Caki2 (cell line): ENCODE measurements around the gene LMNA. TPM values are rescaled to one million over a fixed set of nuclear protein-coding genes. Genes with fewer than 3 reads are reported as not detected.

ENCODE experiments used
- DNase-seq: peaks from one replicate; pipeline ENCODE4 v3.0.0-alpha.2; 2015; ENCODE audit warnings: low read depth
- in situ Hi-C: cut with HindIII; loops from 2 replicates; pipeline ENCODE4 v1.10.0; 2016; ENCODE audit warnings: low sequenced_read_pairs, low pct_unique_long_range_greater_than_20kb, mixed read lengths
- total RNA-seq: library from RNA; depleted of rRNA; stranded (reverse); fragments of >200 nt; shearing (Covaris generic); gene quantifications from 2 replicates; pipeline ENCODE4 v1.2.3, GENCODE V29; 2014; ENCODE audit warnings: low replicate concordance

Gene LMNA
- total RNA-seq, 1 experiment from 2014 or later: 652 TPM

DNA sequence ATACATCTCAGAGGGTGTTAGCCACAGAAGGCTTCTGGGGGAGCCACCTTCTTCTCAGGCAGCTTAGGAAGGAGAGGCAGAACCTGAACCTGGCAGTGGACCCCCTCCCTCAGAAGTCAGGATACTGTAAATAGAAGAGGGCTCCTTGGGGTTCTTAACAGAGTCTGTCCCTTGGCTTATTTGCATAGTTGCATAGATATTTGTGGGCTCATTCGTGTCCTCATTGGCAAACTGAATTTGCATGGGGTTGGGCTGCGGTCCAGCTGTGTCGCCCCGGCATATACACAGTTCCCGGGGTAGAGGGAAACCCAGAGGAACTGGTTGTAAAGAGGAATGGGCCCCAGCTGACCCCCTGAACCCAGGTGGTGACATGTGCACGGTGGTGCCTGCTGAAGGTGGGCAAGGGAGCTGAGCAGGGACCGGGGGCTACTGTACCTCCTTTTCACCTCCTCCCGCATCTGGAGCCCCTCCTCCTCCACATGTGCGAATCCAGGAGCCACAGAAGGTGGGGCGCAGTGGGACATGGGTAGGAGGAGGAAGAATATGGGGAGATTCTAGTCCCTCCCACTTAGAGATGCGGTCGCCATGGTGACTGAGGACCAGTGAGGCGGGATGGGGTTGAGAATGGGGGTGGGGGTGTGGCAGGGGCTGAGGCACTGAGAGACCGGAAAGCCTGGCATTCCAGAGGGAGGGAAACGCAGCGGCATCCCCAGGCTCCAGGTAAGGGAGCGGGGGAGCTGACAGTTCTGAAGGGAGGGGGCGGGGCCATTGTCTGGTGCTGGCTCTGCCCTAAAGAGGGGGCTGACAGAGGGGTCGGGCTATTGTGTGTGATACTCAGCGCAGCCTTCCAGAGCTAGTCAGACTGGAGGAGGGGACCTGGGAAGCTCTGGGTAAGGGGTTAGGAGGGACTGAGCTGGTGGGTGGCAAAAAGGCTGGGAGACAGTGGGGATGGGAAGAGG is 35.1 kb downstream of the LMNA start:
- in situ Hi-C loops: no loop called here
- no peak for DNase-seq

DNA sequence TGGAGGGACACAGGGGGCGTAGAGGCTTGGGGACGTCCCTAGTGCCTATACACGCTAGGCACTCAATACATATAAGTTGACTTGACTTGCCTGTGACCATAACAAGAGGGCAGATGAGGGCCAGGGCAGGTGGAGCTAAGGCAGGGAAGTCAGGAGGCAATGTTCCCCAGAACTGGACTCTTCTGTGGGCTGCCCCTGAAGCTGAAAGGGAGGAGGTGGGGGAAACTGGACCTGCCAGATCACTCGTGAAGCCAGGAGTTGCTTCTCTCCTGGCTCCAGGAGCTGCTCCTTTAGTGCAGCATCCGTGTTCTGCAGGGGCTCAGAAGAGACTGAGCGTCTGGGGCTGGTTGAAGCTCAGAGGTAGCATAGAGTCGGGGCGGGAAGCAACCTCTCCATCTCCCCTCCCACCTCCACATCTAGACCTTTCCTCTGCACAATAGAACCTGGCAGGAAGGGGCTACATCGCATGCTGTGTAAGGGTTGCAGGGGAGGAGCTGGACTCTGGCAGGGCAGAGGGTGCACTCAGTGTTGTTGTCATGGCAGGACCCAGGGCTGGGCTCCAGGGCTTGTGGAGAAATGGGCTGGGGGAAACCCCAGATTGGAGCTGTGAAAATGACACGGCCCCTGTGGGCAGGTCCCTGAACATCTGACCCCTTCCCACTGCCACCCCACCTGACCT is 36.0 kb downstream of the LMNA start:
- in situ Hi-C loops: no loop called here

GRCh38 chr1:156151093-156151688 is 36.7 kb downstream of the LMNA start:
- in situ Hi-C loops: no loop called here
- peak; percentile 40 for DNase-seq

More for the DNA sequence above, 36.0 kb downstream of the LMNA start:
- no peak for DNase-seq

GRCh38 chr1:156152628-156153027 is 38.1 kb downstream of the LMNA start:
- in situ Hi-C loops: no loop called here
- DNase-seq: peak; percentile 78

- in situ Hi-C loops: no loop called here
- DNase-seq: no peak
Observed at GRCh38 chr1:156153362-156153761, 38.9 kb downstream of the LMNA start, which contains the start of gene SEMA4A. SEMA4A (plus strand) TSS chr1:156153585; CDS start chr1:156154579, 994 bp downstream.

GRCh38 chr1:156154317-156154749 is 39.8 kb downstream of the LMNA start:
- in situ Hi-C loops: no loop called here
- no peak for DNase-seq

- in situ Hi-C loops: no loop called here
- DNase-seq: no peak
Observed at GRCh38 chr1:156155756-156156510, 41.4 kb downstream of the LMNA start.

GRCh38 chr1:156157506-156157905 is 43.0 kb downstream of the LMNA start:
- no peak for DNase-seq
- in situ Hi-C loops: no loop called here

DNA sequence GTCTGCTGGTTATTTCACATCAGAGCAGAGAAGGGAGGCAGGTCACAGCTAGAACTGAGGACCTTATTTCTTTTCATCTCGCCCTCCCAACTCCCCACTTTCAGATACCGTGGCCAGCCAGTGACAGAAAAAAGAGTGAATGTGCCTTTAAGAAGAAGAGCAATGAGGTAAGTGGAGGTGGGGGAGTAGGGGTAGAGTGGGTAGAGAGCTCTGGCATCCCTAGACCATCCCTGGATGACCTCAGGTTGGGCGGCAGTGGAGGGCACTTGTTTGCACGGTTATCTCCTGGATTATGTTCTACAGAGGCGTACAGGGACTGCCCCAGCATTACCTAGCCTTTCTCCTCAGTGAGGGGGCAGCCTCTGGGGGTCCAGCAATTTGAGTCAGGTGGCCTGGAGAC is 43.5 kb downstream of the LMNA start:
- in situ Hi-C loops: no loop called here
- DNase-seq: no peak

DNA sequence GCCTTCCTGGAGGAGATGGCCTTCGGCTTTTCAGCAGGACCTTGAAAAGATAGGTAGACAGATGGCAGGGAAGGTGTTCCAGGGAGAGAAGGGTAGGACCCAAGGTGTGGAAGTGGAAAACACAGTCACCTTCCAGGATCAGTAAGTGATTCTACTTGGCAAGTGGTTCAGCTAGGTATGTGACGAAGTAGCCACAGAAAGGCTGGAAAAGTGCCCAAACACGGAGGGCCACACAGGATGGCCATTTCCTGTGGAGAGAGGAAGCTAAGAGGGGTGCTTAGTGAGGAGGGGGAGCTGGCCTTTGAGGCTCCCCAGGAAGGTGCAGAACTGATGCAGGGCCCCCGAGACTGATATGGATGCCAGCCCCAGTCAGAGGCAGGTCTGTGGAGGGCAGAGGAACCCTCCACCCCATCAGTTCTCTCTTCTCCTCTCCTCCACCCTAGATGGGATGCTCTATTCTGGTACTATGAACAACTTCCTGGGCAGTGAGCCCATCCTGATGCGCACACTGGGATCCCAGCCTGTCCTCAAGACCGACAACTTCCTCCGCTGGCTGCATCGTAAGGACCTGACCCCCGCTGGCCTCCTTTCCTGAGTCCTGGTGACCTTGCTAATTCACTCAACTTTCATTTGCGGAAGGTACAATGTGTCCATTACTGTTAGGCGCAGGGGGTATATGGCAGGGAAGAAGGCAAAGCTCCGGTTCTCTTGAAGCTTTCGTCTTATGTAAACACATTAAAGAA is 45.7 kb downstream of the LMNA start:
- DNase-seq: no peak
- in situ Hi-C loops: no loop called here

- in situ Hi-C loops: no loop called here
- DNase-seq: peak; percentile 53
Observed at GRCh38 chr1:156160743-156161171, 46.2 kb downstream of the LMNA start.

DNA sequence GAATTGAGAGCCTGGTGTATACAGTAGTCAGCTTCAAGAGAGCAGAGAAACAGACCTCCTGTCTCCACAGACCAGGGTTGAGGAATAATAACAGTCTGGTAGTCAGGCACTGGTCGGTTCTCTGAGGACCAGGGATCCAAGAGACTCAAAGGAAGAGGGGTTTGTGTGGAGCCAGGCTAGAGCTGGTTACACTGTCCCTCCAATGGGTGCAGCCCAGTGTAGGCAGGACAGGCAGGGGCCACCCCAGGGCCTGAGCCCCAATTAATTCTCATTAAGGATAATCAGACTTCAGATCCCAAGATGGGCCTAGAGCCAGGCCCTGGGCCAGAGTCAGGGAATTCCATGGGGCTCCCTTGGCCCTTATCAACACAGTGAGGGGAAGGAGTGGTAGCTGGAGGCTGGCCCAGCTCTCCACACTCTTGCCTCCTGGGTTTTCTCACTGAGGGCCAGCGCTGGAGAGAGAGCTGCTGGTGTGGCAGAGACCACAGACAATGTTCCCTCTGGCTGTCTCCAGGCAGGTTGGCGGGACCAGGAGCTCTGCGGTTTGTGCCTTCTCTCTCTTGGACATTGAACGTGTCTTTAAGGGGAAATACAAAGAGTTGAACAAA is 48.0 kb downstream of the LMNA start:
- in situ Hi-C loops: no loop called here
- no peak for DNase-seq

- in situ Hi-C loops: no loop called here
- no peak for DNase-seq
Observed at GRCh38 chr1:156163712-156164111, 49.2 kb downstream of the LMNA start.

DNA sequence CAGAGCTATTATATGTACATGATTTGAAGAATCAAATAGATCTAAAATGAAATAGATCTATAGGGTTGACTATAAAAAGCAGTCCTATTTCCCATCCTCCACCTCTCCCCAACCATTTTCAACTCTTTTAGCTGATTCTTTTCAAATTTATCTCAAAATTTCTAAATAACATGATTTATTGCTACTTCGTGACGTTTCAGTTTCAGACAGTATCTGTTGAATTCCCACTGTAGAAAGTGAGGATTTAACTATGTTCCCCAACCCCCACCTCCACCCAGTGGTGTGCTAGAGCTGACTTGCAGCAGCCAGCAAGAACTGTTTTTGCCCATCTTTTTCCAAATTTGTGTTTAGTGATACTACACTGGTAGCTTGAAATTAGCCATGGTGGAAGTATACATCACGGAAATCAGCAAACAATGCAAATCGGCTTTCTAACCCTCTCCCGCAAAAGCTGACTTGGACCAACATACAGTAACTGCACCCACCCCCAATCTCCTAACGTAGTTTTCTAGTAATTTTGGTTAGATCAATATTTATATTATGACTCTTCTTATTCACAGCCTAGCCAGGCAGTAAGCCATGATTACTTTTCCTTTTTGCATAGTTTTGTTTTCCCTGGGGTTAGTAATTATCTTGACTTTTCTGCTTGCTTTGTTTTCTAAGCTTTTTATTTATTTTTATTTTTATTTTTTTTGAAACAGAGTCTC is 49.8 kb downstream of the LMNA start:
- in situ Hi-C loops: no loop called here
- DNase-seq: no peak

DNA sequence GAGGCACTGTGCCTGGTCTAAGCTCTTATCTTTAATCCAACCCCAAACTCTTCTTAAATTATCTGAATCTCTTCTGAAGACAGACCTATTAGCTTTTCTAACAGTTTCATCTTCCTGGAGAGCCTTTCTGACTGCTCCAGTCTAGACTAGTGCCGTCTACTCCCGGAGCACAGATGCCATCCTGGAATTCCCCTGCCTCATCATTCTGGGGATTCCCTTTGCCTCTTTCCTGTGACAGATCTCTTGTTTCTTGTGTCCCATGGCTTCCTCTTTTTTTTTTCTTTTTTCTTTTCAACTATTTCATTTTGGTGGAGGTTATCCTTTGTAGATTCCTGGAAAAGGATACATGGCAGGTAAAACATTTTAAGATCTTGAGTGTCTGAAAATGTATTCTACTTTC is 50.6 kb downstream of the LMNA start:
- DNase-seq: peak; percentile 34
- in situ Hi-C loops: no loop called here

- in situ Hi-C loops: no loop called here
- no peak for DNase-seq
Observed at GRCh38 chr1:156167536-156167935, 53.0 kb downstream of the LMNA start.
